K562 (cell line): ENCODE results near the gene ALAS2. TPM values are rescaled to one million over a fixed set of nuclear protein-coding genes. Genes with fewer than 3 reads are reported as not detected.
A peak's percentile ranks its signal among the peaks of the same experiment; 100 is the strongest.

Experiments
- ATAC-seq: fragments of 200-7000 bp; cut with Tn5 transposase; 3 replicates; pipeline ENCODE4 v1.9.1; 2020; ENCODE audit warnings: moderate library complexity
- Bru-seq: library from RNA; stranded (reverse); fragments of 400-500 nt; gene quantifications from one replicate; lab custom pipeline; 2021; lab: Mats Ljungman, UMichigan
- BruChase-seq, 2 experiments: library from RNA; stranded (reverse); fragments of 400-500 nt; gene quantifications; one replicate each; lab custom pipeline; 2021; lab: Mats Ljungman, UMichigan
- BruUV-seq: library from RNA; stranded (reverse); fragments of 400-500 nt; replicated peaks from 2 replicates; lab custom pipeline; 2021; lab: Mats Ljungman, UMichigan
- CTCF ChIA-PET: fragments of 300-600 bp; formaldehyde crosslinking; extraction: SDS; loops from one replicate; lab custom pipeline; 2021; ENCODE audit warnings: low intra/inter-chr PET ratio; lab: Yijun Ruan, JAX
- POLR2A ChIA-PET: fragments of 300-600, 350-650 bp; sonication (Branson Sonifier 250); formaldehyde crosslinking; extraction: SDS; loops from one replicate; lab custom pipeline; 2021; ENCODE audit warnings: antibody characterized with exemption, inconsistent platforms; lab: Yijun Ruan, JAX
- DNase-seq, 4 experiments: peaks; one replicate each; pipeline versions ENCODE4 v3.0.0 to v3.0.0-alpha.2; 2011 to 2018; ENCODE audit warnings: low spot score in 3 of 4, mixed read lengths in 3 of 4; ENCODE audit errors: extremely low read depth in 1 of 4
- FAIRE-seq: peaks from 2 replicates; lab custom pipeline; 2011; peaks lifted over from hg19 to GRCh38; lab: Jason Lieb, UNC
- H2AFZ ChIP-seq: 2 replicates; pipeline ENCODE4 v1.6.0; 2011; ENCODE audit warnings: low read depth, low read length, control low read depth, inconsistent platforms
- H3K27ac ChIP-seq: fragments of 200-600 bp; 3 replicates; pipeline ENCODE4 v1.8.0; 2011; ENCODE audit warnings: low read depth, mild to moderate bottlenecking, control low read depth, inconsistent platforms, low read length, moderate library complexity, mixed read lengths; ENCODE audit errors: extremely low read depth
- H3K27me3 ChIP-seq, 2 experiments: fragments of 300-600 bp in 1 of 2; 2 replicates in 1 of 2; 3 replicates in 1 of 2; pipeline versions ENCODE4 v1.6.0 to v1.8.0; 2011; ENCODE audit warnings: inconsistent platforms in 2 of 2, low read length in 2 of 2, mild to moderate bottlenecking in 1 of 2, mixed read lengths in 1 of 2, moderate library complexity in 1 of 2; ENCODE audit not compliant: control insufficient read depth in 2 of 2, insufficient read depth in 2 of 2
- H3K36me3 ChIP-seq: fragments of 300-600 bp; 3 replicates; pipeline ENCODE4 v1.8.0; 2011; ENCODE audit warnings: mild to moderate bottlenecking, low read length, inconsistent platforms; ENCODE audit not compliant: control insufficient read depth, insufficient read depth
- H3K4me1 ChIP-seq, 2 experiments: fragments of 200-600 bp in 1 of 2; replicated peaks in 1 of 2; 2 replicates in 1 of 2; 3 replicates in 1 of 2; pipeline versions ENCODE4 v1.5.1 to v1.8.0; 2011; ENCODE audit warnings: inconsistent platforms in 2 of 2, low read length in 2 of 2, mild to moderate bottlenecking in 1 of 2, mixed read lengths in 1 of 2, moderate library complexity in 1 of 2; ENCODE audit not compliant: control insufficient read depth in 2 of 2, insufficient read depth in 2 of 2
- H3K4me2 ChIP-seq: 2 replicates; pipeline ENCODE4 v1.6.1; 2011; ENCODE audit warnings: low read length, control low read depth, inconsistent platforms, mixed read lengths; ENCODE audit not compliant: insufficient read depth
- H3K4me3 ChIP-seq: fragments of 200-600 bp; sonication (generic), shearing (Covaris generic); 2 replicates; pipeline ENCODE4 v1.5.1; 2016; ENCODE audit warnings: control low read depth, inconsistent platforms
- H3K79me2 ChIP-seq: fragments of 200-600 bp; 3 replicates; pipeline ENCODE4 v1.8.0; 2011; ENCODE audit warnings: low read length, inconsistent platforms; ENCODE audit not compliant: control insufficient read depth, insufficient read depth
- H3K9ac ChIP-seq, 2 experiments: 2 replicates each; pipeline versions ENCODE4 v1.6.0 to v1.6.1; 2011; ENCODE audit warnings: low read depth in 2 of 2, low read length in 2 of 2, control low read depth in 1 of 2, inconsistent platforms in 1 of 2, mild to moderate bottlenecking in 1 of 2, mixed read lengths in 1 of 2; ENCODE audit not compliant: insufficient read depth in 1 of 2
- H3K9me1 ChIP-seq: one replicate; pipeline ENCODE4 v1.6.0; 2011; ENCODE audit warnings: inconsistent platforms, mild to moderate bottlenecking, low read length, moderate library complexity; ENCODE audit not compliant: control insufficient read depth, insufficient read depth
- H3K9me3 ChIP-seq: replicated peaks from 2 replicates; pipeline ENCODE4 v1.5.1; 2011; ENCODE audit warnings: low read depth, low read length, inconsistent platforms; ENCODE audit not compliant: control insufficient read depth, insufficient read depth
- H4K20me1 ChIP-seq: replicated peaks from 2 replicates; pipeline ENCODE4 v1.6.1; 2011; ENCODE audit warnings: low read length, inconsistent platforms, mixed read lengths; ENCODE audit not compliant: control insufficient read depth, insufficient read depth
- ARHGAP35 ChIP-seq: fragments of 450-650 bp; IDR thresholded peaks from 2 replicates; pipeline ENCODE4 v1.6.1; 2018; ENCODE audit not compliant: partially characterized antibody
- ESRRB ChIP-seq: fragments of 250-450 bp; sonication (Bioruptor Pico); IDR thresholded peaks from 2 replicates; pipeline ENCODE4 v1.5.0; 2020; ENCODE audit warnings: mild to moderate bottlenecking, moderate library complexity, borderline replicate concordance
- ETS1 ChIP-seq: conservative IDR thresholded peaks from 2 replicates; pipeline ENCODE4 v1.6.1; 2011; ENCODE audit warnings: low read depth, mild to moderate bottlenecking, low read length; ENCODE audit not compliant: control insufficient read depth
- GABPA ChIP-seq: fragments of 200-800 bp; sonication (Bioruptor generic); conservative IDR thresholded peaks from 2 replicates; pipeline ENCODE4 v1.6.1; 2016; ENCODE audit warnings: low read depth, missing genetic modification characterization, missing compliant biosample characterization
- SPI1 ChIP-seq: IDR thresholded peaks from 2 replicates; pipeline ENCODE4 v1.6.1; 2011; ENCODE audit warnings: low read depth, low read length, control low read depth, borderline replicate concordance
- VEZF1 ChIP-seq: fragments of 200-800 bp; sonication (Bioruptor generic); IDR thresholded peaks from 2 replicates; pipeline ENCODE4 v1.6.1; 2017; ENCODE audit warnings: missing genetic modification characterization, missing compliant biosample characterization
- ZNF134 ChIP-seq: fragments of 250-450 bp; sonication (Bioruptor Pico); conservative IDR thresholded peaks from 2 replicates; pipeline ENCODE4 v1.4.0; 2020
- ZNF23 ChIP-seq: fragments of 250-450 bp; sonication (Bioruptor Pico); IDR thresholded peaks from 2 replicates; pipeline ENCODE4 v1.4.0; 2020; ENCODE audit warnings: mild to moderate bottlenecking
- ZNF316 ChIP-seq: fragments of 450-650 bp; IDR thresholded peaks from 2 replicates; pipeline ENCODE4 v1.6.1; 2016
- WGBS: fragments of 100-300 bp; shearing (Covaris generic); methylation state at CpG from one replicate; pipeline ENCODE4 v1.1.6; 2016; ENCODE audit warnings: low coverage, mixed read lengths; ENCODE audit not compliant: insufficient coverage; ENCODE audit errors: missing lambda C conversion rate; 5-methylcytosine and 5-hydroxymethylcytosine counted together
- in situ Hi-C: fragments of 300-500 bp; cut with MboI; formaldehyde crosslinking; loops from 4 replicates; pipeline ENCODE4 v1.15.0; 2018; ENCODE audit warnings: inconsistent platforms, mixed read lengths
- intact Hi-C: fragments of 100-400 bp; cut with micrococcal nuclease; formaldehyde crosslinking; loops from 2 replicates; pipeline ENCODE4 v1.14.2; 2022
- long read RNA-seq, 3 experiments: library from polyadenylated mRNA in 2 of 3; library from RNA in 1 of 3; unstranded in 2 of 3; stranded (forward) in 1 of 3; transcript quantifications; one replicate each; pipeline ENCODE4 v2.0.0, GENCODE V29; 2019 to 2022
- polyA minus RNA-seq, 3 experiments: library from RNA; depleted of rRNA, polyadenylated mRNA; stranded (reverse); fragments of >200 nt; gene quantifications; 2 replicates each; pipeline ENCODE4 v1.2.3, GENCODE V29; 2011
- polyA plus RNA-seq, 8 experiments: library from polyadenylated mRNA; depleted of rRNA in 4 of 8; stranded (reverse) in 5 of 8; unstranded in 3 of 8; fragments of >200 nt; fragmentation: Nextera tagmentation in 2 of 8; fragmentation: Illumina TruSeq in 1 of 8; extraction: Ambion mirVana in 2 of 8; extraction: Trizol in 1 of 8; gene quantifications; 2 replicates each; pipeline versions ENCODE4 v1.2.1 to v1.2.3, GENCODE V29; 2011 to 2014; ENCODE audit warnings: inconsistent platforms in 1 of 8, missing spikeins in 1 of 8
- total RNA-seq, 7 experiments: library from RNA; depleted of rRNA in 6 of 7; stranded (reverse); fragments of >200 nt in 6 of 7; fragmentation: Illumina TruSeq in 2 of 7; extraction: Trizol in 2 of 7; gene quantifications; 2 replicates each; pipeline versions ENCODE4 v1.2.1 to v1.2.3, GENCODE V29; 2011 to 2021; ENCODE audit warnings: low replicate concordance in 1 of 7

The ALAS2 gene
- 20.8 and 24.2 TPM in 2 replicates for total RNA-seq (2011; cell fraction: chromatin; rRNA removed; ENCODE audit: low replicate concordance)
- total RNA-seq (2011; cell fraction: nucleolus; rRNA removed), result 22.8 and 33.0 TPM in 2 replicates
- 22.7 and 28.9 TPM in 2 replicates for total RNA-seq (2011; cell fraction: nucleoplasm; rRNA removed)
- total RNA-seq (2014; rRNA removed) (30.2 and 37.7 TPM in 2 replicates), total RNA-seq (2014; rRNA removed; fragmentation: Illumina TruSeq; extraction: Trizol) (25.1 and 27.0 TPM in 2 replicates), total RNA-seq (2015; rRNA removed; fragmentation: Illumina TruSeq; extraction: Trizol) (14.6 and 16.3 TPM in 2 replicates), total RNA-seq (2021) (27.2 and 31.3 TPM in 2 replicates), polyA plus RNA-seq (2011; rRNA removed) (75.3 and 88.1 TPM in 2 replicates), polyA plus RNA-seq (2014; fragmentation: Illumina TruSeq; extraction: Trizol) (41.9 and 48.2 TPM in 2 replicates), polyA plus RNA-seq (2014; fragmentation: Nextera tagmentation; extraction: Ambion mirVana) (100 to 1,000 TPM in 1 of 2 experiments, 10 to 100 TPM in 1; 43.5 to 101 TPM), polyA plus RNA-seq (2014; rRNA removed) (33.4 and 37.0 TPM in 2 replicates), polyA minus RNA-seq (2011; rRNA and poly(A)+ RNA removed) (54.0 and 59.0 TPM in 2 replicates), Bru-seq, nascent RNA (percentile 39 among the genes with signal in this experiment), BruChase-seq, experiment 1, labeled RNA remaining after a 2-hour chase (percentile 58 among the genes with signal in this experiment), BruChase-seq, experiment 2, labeled RNA remaining after a 6-hour chase (percentile 61 among the genes with signal in this experiment)
- 83.8 and 113 TPM in 2 replicates for polyA plus RNA-seq (2011; cell fraction: cytosol; rRNA removed)
- polyA plus RNA-seq (2011; cell fraction: nucleus; rRNA removed), result 110 and 135 TPM in 2 replicates
- polyA plus RNA-seq (2012), result 63.1 and 67.4 TPM in 2 replicates
- polyA minus RNA-seq (2011; cell fraction: cytosol; rRNA and poly(A)+ RNA removed), result 21.8 and 34.0 TPM in 2 replicates
- polyA minus RNA-seq (2011; cell fraction: nucleus; rRNA and poly(A)+ RNA removed), result 15.2 and 25.0 TPM in 2 replicates
- long read RNA-seq, experiment 1, transcript ALAS2-210 (11 exons, 1,940 nt), result major isoform, 26 of 73 reads
- long read RNA-seq, experiment 1, transcript ALAS2-202 (10 exons, 1,795 nt), result minor isoform, 16 of 73 reads
- long read RNA-seq, experiment 1, partial matches to known transcripts, result 22 of 73 reads
- long read RNA-seq, experiment 1, other reads (novel, unspliced or antisense), result 6 of 73 reads
- long read RNA-seq, experiment 2, transcript ALAS2-203 (11 exons, 1,936 nt), result minor isoform, 5 of 306 reads
- long read RNA-seq, experiment 2, transcript ALAS2-202 (10 exons, 1,795 nt), result minor isoform, 67 of 306 reads
- long read RNA-seq, experiment 2, transcript ALAS2-210 (11 exons, 1,940 nt), result major isoform, 76 of 306 reads
- long read RNA-seq, experiment 2, partial matches to known transcripts, result 112 of 306 reads
- long read RNA-seq, experiment 2, other reads (novel, unspliced or antisense), result 46 of 306 reads
- long read RNA-seq, experiment 3, transcript ALAS2-210 (11 exons, 1,940 nt), result minor isoform, 28 of 94 reads
- long read RNA-seq, experiment 3, transcript ALAS2-202 (10 exons, 1,795 nt), result major isoform, 38 of 94 reads
- long read RNA-seq, experiment 3, partial matches to known transcripts, result 15 of 94 reads
- long read RNA-seq, experiment 3, other reads (novel, unspliced or antisense), result 10 of 94 reads

- peak; percentile 61 for ATAC-seq
- intact Hi-C loops, result no loop called here
- peaks cover 9 to 36% of the 10 kb centered on the region in 2 experiments; a peak in 4 of 5 replicates for H3K4me1 ChIP-seq
- POLR2A ChIA-PET, result no interaction called here
- in situ Hi-C loops, result no loop called here
- peak within 1 kb of the TSS; percentile 22 for H3K4me3 ChIP-seq
- H3K27ac ChIP-seq, result peak within 1 kb of the TSS; percentile 21; the same call in 1 of the 3 replicates
- FAIRE-seq, result no peak
- no peaks in the 10 kb centered on the region for H3K9me1 ChIP-seq
- DNase-seq, result peak in 2 of 4 experiments; percentile 38 to 48
- no peaks in the 10 kb centered on the region for H3K27me3 ChIP-seq
- CTCF ChIA-PET, result no interaction called here
- no peaks in the 10 kb centered on the region; the same call in 2 of the 3 replicates for H3K36me3 ChIP-seq
- H2AFZ ChIP-seq, result 0 out of 2 replicates have a peak within 1 kb of the TSS, but pooled peaks have one; percentile 47
- H3K9ac ChIP-seq, result peak within 1 kb of the TSS; percentile 51 to 81; a peak in 3 of 4 replicates
- H4K20me1 ChIP-seq, result no peaks in the 10 kb centered on the region
- no peaks in the 10 kb centered on the region for H3K9me3 ChIP-seq
- 4% methylated on average over 5 of the region's 7 CpGs for WGBS
- peaks cover 17% of the 10 kb centered on the region for H3K79me2 ChIP-seq
- BruUV-seq, result no TSS peak
- H3K4me2 ChIP-seq, result peak within 1 kb of the TSS; percentile 63
- TF ChIP-seq VEZF1 (CRISPR knock-in tag) (peak; percentile 33; the same call in 1 of the 2 replicates), ZNF316 (no peak), GABPA (tag) (no peak), SPI1 (peak; percentile 29; the same call in 1 of the 2 replicates), ZNF23 (CRISPR knock-in tag) (no peak), ETS1 (no peak), ESRRB (CRISPR knock-in tag) (no peak), ZNF134 (CRISPR knock-in tag) (no peak), ARHGAP35 (peak; percentile 8)
These were observed at the start of gene ALAS2 for GRCh38 chrX:55030271-55031205. Gene ALAS2 (minus strand): TSS chrX:55030977. CDS start chrX:55026000, 4,977 bp downstream.
